ENCODE results near the gene THADA.
A peak's percentile ranks its signal among the peaks of the same experiment; 100 is the strongest.

The THADA gene

GRCh38 chr2:43317680-43318079 lies 278.2 kb downstream of the THADA start:
- DNase-seq (ENCODE audit: low read depth): no peak
- H3K4me3 ChIP-seq (ENCODE audit: low read depth, low read length): no peak overlapping the region
- no peak for TF ChIP-seq CTCF (conservative IDR thresholded peaks at IDR 0.05; ENCODE audit: low read depth, low read length)

GRCh38 chr2:43317194-43317593 lies 278.6 kb downstream of the THADA start:
- no peak for TF ChIP-seq CTCF (conservative IDR thresholded peaks at IDR 0.05; ENCODE audit: low read depth, low read length)
- DNase-seq (ENCODE audit: low read depth): no peak
- H3K4me3 ChIP-seq (ENCODE audit: low read depth, low read length): no peak overlapping the region

- no peak overlapping the region for H3K4me3 ChIP-seq (ENCODE audit: low read depth, low read length)
- no peak for DNase-seq (ENCODE audit: low read depth)
- TF ChIP-seq CTCF (conservative IDR thresholded peaks at IDR 0.05; ENCODE audit: low read depth, low read length): no peak
These were observed 280.4 kb downstream of the THADA start for GRCh38 chr2:43315482-43315881.

GRCh38 chr2:43314299-43314927 lies 281.4 kb downstream of the THADA start:
- no peak for DNase-seq (ENCODE audit: low read depth)
- no peak for TF ChIP-seq CTCF (conservative IDR thresholded peaks at IDR 0.05; ENCODE audit: low read depth, low read length)
- H3K4me3 ChIP-seq (ENCODE audit: low read depth, low read length): no peak overlapping the region

GRCh38 chr2:43313642-43314017 lies 282.2 kb downstream of the THADA start:
- TF ChIP-seq CTCF (conservative IDR thresholded peaks at IDR 0.05; ENCODE audit: low read depth, low read length): no peak
- no peak for DNase-seq (ENCODE audit: low read depth)

GRCh38 chr2:43312755-43313641 lies 282.8 kb downstream of the THADA start:
- peak; percentile 74 for DNase-seq (ENCODE audit: low read depth)
- no peak for TF ChIP-seq CTCF (conservative IDR thresholded peaks at IDR 0.05; ENCODE audit: low read depth, low read length)
- no peak overlapping the region for H3K4me3 ChIP-seq (ENCODE audit: low read depth, low read length)

More at GRCh38 chr2:43313642-43314017, 282.2 kb downstream of the THADA start:
- H3K4me3 ChIP-seq (ENCODE audit: low read depth, low read length): no peak overlapping the region
